SK-N-MC (cell line): ENCODE measurements around the gene LDB1.

Experiments
- EZH2 ChIP-seq: fragments of 200-600 bp; sonication (generic); IDR thresholded peaks from one replicate; pipeline ENCODE4 v1.6.1; 2017; ENCODE audit warnings: antibody characterized with exemption
- FOXP2 ChIP-seq: optimal IDR thresholded peaks from 2 replicates; pipeline ENCODE3; 2011; ENCODE audit warnings: mild to moderate bottlenecking, moderate library complexity; ENCODE audit not compliant: insufficient read depth; ENCODE audit errors: extremely low read length, control extremely low read depth
- POLR2AphosphoS5 ChIP-seq: IDR thresholded peaks from 2 replicates; pipeline ENCODE4 v1.6.1; 2012; ENCODE audit warnings: mild to moderate bottlenecking, low read depth, low read length, borderline replicate concordance

GRCh38 chr10:102157224-102157623 is 37.1 kb upstream of the LDB1 start:
- no peak for TF ChIP-seq EZH2
- TF ChIP-seq POLR2AphosphoS5: no peak
- no peak for TF ChIP-seq FOXP2
